GM10266 (cell line): ENCODE data around the gene C19orf73.
"Not testable (repeated sequence)": the region's sequence is repeated elsewhere in the genome, so short reads cannot be mapped to it uniquely, and the experiment has no call there.

Source experiments
- DNase-seq: peaks from one replicate; pipeline ENCODE4 v3.0.0; 2012; ENCODE audit errors: extremely low spot score
- CTCF ChIP-seq: IDR thresholded peaks from 2 replicates; pipeline ENCODE4 v1.5.1; 2012; ENCODE audit warnings: mild to moderate bottlenecking, low read depth; ENCODE audit not compliant: control insufficient read depth, insufficient read depth; ENCODE audit errors: missing control alignments

C19orf73 gene

GRCh38 chr19:49127674-49128544, 9.0 kb upstream of the C19orf73 start:
- TF ChIP-seq CTCF = no peak
- peak; percentile 100 for DNase-seq

- DNase-seq = not testable (repeated sequence)
Observed at GRCh38 chr19:49127225-49127624, 8.3 kb upstream of the C19orf73 start.

- no peak for DNase-seq
- no peak for TF ChIP-seq CTCF
Observed at GRCh38 chr19:49126575-49126974, 7.6 kb upstream of the C19orf73 start.

- TF ChIP-seq CTCF = no peak
- no peak for DNase-seq
Observed at GRCh38 chr19:49125025-49125731, 6.2 kb upstream of the C19orf73 start.

GRCh38 chr19:49123285-49123684, 4.3 kb upstream of the C19orf73 start:
- DNase-seq = not testable (repeated sequence)

GRCh38 chr19:49121841-49122240, 2.9 kb upstream of the C19orf73 start:
- not testable (repeated sequence) for DNase-seq

- no peak for DNase-seq
- TF ChIP-seq CTCF = no peak
Observed at GRCh38 chr19:49120868-49121267, 1.9 kb upstream of the C19orf73 start.

- TF ChIP-seq CTCF = no peak
- no peak for DNase-seq
Observed at GRCh38 chr19:49120325-49120683, 1.4 kb upstream of the C19orf73 start.
